HepG2 (cell line): ENCODE results near the gene UBE2M. TPM values are rescaled to one million over a fixed set of nuclear protein-coding genes. Genes with fewer than 3 reads are reported as not detected.
A peak's percentile ranks its signal among the peaks of the same experiment; 100 is the strongest.

Experiments used
- CREB1 ChIP-seq, 2 experiments: fragments of 450-650 bp in 1 of 2; IDR thresholded peaks; 2 replicates each; pipeline ENCODE4 v1.6.1; 2016 to 2017; ENCODE audit warnings: control low read depth in 1 of 2, mild to moderate bottlenecking in 1 of 2, missing compliant biosample characterization in 1 of 2, missing genetic modification characterization in 1 of 2
- CREM ChIP-seq, 2 experiments: sonication (generic) in 1 of 2; formaldehyde crosslinking in 1 of 2; IDR thresholded peaks; 2 replicates each; pipeline versions ENCODE4 v1.4.0 to v1.6.1; 2016 to 2020; ENCODE audit warnings: antibody characterized with exemption in 1 of 2, mild to moderate bottlenecking in 1 of 2, missing genetic modification reagents in 1 of 2
- EED ChIP-seq: sonication (generic); formaldehyde crosslinking; IDR thresholded peaks from 2 replicates; pipeline ENCODE4 v1.5.0; 2020; ENCODE audit warnings: mild to moderate bottlenecking, missing genetic modification reagents
- GLI4 ChIP-seq: sonication (generic); formaldehyde crosslinking; IDR thresholded peaks from 2 replicates; pipeline ENCODE4 v1.5.1; 2020; ENCODE audit warnings: missing genetic modification reagents, mild to moderate bottlenecking, moderate library complexity, borderline replicate concordance
- HDAC1 ChIP-seq: sonication (generic); formaldehyde crosslinking; IDR thresholded peaks from 2 replicates; pipeline ENCODE4 v1.5.1; 2020; ENCODE audit warnings: mild to moderate bottlenecking, missing genetic modification reagents
- NBN ChIP-seq: fragments of 450-650 bp; conservative IDR thresholded peaks from 2 replicates; pipeline ENCODE4 v1.6.1; 2017
- NCOA2 ChIP-seq: sonication (generic); formaldehyde crosslinking; IDR thresholded peaks from 2 replicates; pipeline ENCODE4 v1.8.0; 2022; ENCODE audit warnings: inconsistent platforms
- NFE2L2 ChIP-seq: fragments of 150-350 bp; IDR thresholded peaks from 2 replicates; pipeline ENCODE4 v1.6.1; 2014; ENCODE audit warnings: low read length
- NKX3-1 ChIP-seq: sonication (generic); formaldehyde crosslinking; IDR thresholded peaks from 2 replicates; pipeline ENCODE4 v1.5.0; 2020; ENCODE audit warnings: missing genetic modification reagents
- POLR2AphosphoS2 ChIP-seq: IDR thresholded peaks from 2 replicates; pipeline ENCODE4 v1.6.1; 2011; ENCODE audit warnings: low read depth, low read length, improper control_type of control experiment
- POLR2AphosphoS5 ChIP-seq: IDR thresholded peaks from 2 replicates; pipeline ENCODE4 v1.6.1; 2012; ENCODE audit warnings: low read depth, low read length
- REPIN1 ChIP-seq: sonication (generic); formaldehyde crosslinking; IDR thresholded peaks from 2 replicates; pipeline ENCODE4 v1.8.0; 2022; ENCODE audit warnings: missing genetic modification reagents, low read depth, mild to moderate bottlenecking, borderline replicate concordance
- SAFB2 ChIP-seq: sonication (generic); formaldehyde crosslinking; IDR thresholded peaks from 2 replicates; pipeline ENCODE4 v1.5.1; 2020; ENCODE audit warnings: missing genetic modification reagents, low read depth, mild to moderate bottlenecking, borderline replicate concordance
- SALL2 ChIP-seq: sonication (generic); formaldehyde crosslinking; IDR thresholded peaks from 2 replicates; pipeline ENCODE4 v1.8.1; 2023; ENCODE audit warnings: mild to moderate bottlenecking, missing genetic modification reagents, inconsistent platforms
- SKIL ChIP-seq: sonication (generic); formaldehyde crosslinking; IDR thresholded peaks from 2 replicates; pipeline ENCODE4 v1.8.0; 2022; ENCODE audit warnings: missing genetic modification reagents, mild to moderate bottlenecking, moderate library complexity, borderline replicate concordance
- SP2 ChIP-seq: sonication (generic); formaldehyde crosslinking; IDR thresholded peaks from 2 replicates; pipeline ENCODE4 v1.5.1; 2020; ENCODE audit warnings: mild to moderate bottlenecking, missing genetic modification reagents
- UBTF ChIP-seq: sonication (generic); formaldehyde crosslinking; IDR thresholded peaks from 2 replicates; pipeline ENCODE4 v1.4.0; 2020; ENCODE audit warnings: mild to moderate bottlenecking, missing genetic modification reagents
- USF2 ChIP-seq, 2 experiments: sonication (generic) in 1 of 2; formaldehyde crosslinking in 1 of 2; IDR thresholded peaks; 2 replicates each; pipeline versions ENCODE4 v1.5.1 to v1.6.1; 2011 to 2020; ENCODE audit warnings: borderline replicate concordance in 1 of 2, low read depth in 1 of 2, low read length in 1 of 2, mild to moderate bottlenecking in 1 of 2, missing genetic modification reagents in 1 of 2, moderate library complexity in 1 of 2
- XBP1 ChIP-seq: sonication (generic); formaldehyde crosslinking; IDR thresholded peaks from 2 replicates; pipeline ENCODE4 v1.5.0; 2020; ENCODE audit warnings: missing genetic modification reagents
- ZNF44 ChIP-seq: sonication (generic); formaldehyde crosslinking; IDR thresholded peaks from 2 replicates; pipeline ENCODE4 v1.5.1; 2020; ENCODE audit warnings: mild to moderate bottlenecking, missing genetic modification reagents
- ZNF543 ChIP-seq: sonication (generic); formaldehyde crosslinking; IDR thresholded peaks from 2 replicates; pipeline ENCODE4 v1.4.0; 2020; ENCODE audit warnings: mild to moderate bottlenecking, missing genetic modification reagents
- ZNF547 ChIP-seq: sonication (generic); formaldehyde crosslinking; IDR thresholded peaks from 2 replicates; pipeline ENCODE4 v1.5.1; 2020; ENCODE audit warnings: mild to moderate bottlenecking, missing genetic modification reagents
- polyA plus RNA-seq, 8 experiments: library from polyadenylated mRNA; depleted of rRNA in 3 of 8; stranded (reverse) in 7 of 8; unstranded in 1 of 8; fragments of >200 nt; fragmentation: Illumina TruSeq in 4 of 8; extraction: Trizol in 4 of 8; gene quantifications; 2 replicates each; pipeline versions ENCODE4 v1.2.1 to v1.2.3, GENCODE V29; 2011 to 2016; ENCODE audit warnings: low read depth in 4 of 8, missing spikeins in 1 of 8, mixed read lengths in 1 of 8; ENCODE audit not compliant: insufficient read depth in 1 of 8
- total RNA-seq, 5 experiments: library from RNA; depleted of rRNA; stranded (reverse); fragments of >200 nt; fragmentation: Illumina TruSeq; extraction: Trizol; gene quantifications; 2 replicates each; pipeline ENCODE4 v1.2.3, GENCODE V29; 2016; ENCODE audit warnings: low read depth in 1 of 5

UBE2M gene
- total and polyA plus RNA-seq, 2 of the 13 experiments (the other 11 are each of a cell fraction or from before 2014, with no cell fraction given): 36.2 to 50.3 TPM

GRCh38 chr19:58575183-58576041 is 17.0 kb upstream of the UBE2M start (continued):
- TF ChIP-seq SALL2 (peak; percentile 58), SKIL (CRISPR knock-in tag) (no peak), GLI4 (CRISPR knock-in tag) (no peak), ZNF543 (0 out of 2 replicates have a peak, but pooled peaks have one; percentile 19), REPIN1 (CRISPR knock-in tag) (peak; percentile 75; the same call in 1 of the 2 replicates), EED (CRISPR knock-in tag) (0 out of 2 replicates have a peak, but pooled peaks have one; percentile 52), NKX3-1 (CRISPR knock-in tag) (peak; percentile 54; the same call in 1 of the 2 replicates), POLR2AphosphoS5 (peak; percentile 87), ZNF547 (CRISPR knock-in tag) (peak; percentile 87), USF2 (IDR thresholded peaks at IDR 0.05; ENCODE audit: low read depth, low read length) (no peak), USF2 (CRISPR knock-in tag; IDR thresholded peaks at IDR 0.05; ENCODE audit: borderline replicate concordance) (peak; percentile 30; the same call in 1 of the 2 replicates), SP2 (CRISPR knock-in tag) (peak; percentile 55), NBN (no peak), NFE2L2 (no peak), XBP1 (CRISPR knock-in tag) (no peak), ZNF44 (CRISPR knock-in tag) (peak; percentile 81; the same call in 1 of the 2 replicates), HDAC1 (CRISPR knock-in tag) (peak; percentile 64), NCOA2 (peak; percentile 33; the same call in 1 of the 2 replicates), CREB1 (IDR thresholded peaks at IDR 0.05) (peak; percentile 93), CREB1 (CRISPR knock-in tag; IDR thresholded peaks at IDR 0.05) (peak; percentile 92), UBTF (CRISPR knock-in tag) (peak; percentile 66), SAFB2 (CRISPR knock-in tag) (peak; percentile 81; the same call in 1 of the 2 replicates), POLR2AphosphoS2 (no peak), CREM (IDR thresholded peaks at IDR 0.05) (peak; percentile 91), CREM (CRISPR knock-in tag; IDR thresholded peaks at IDR 0.05) (peak; percentile 49; the same call in 1 of the 2 replicates)
